GM18858 (cell line): ENCODE data around the gene ITGB1BP1.
"Not testable (repeated sequence)": the region's sequence is repeated elsewhere in the genome, so short reads cannot be mapped to it uniquely, and the experiment has no call there.

Experiments
- ATAC-seq: cut with Tn5 transposase; IDR thresholded peaks from one replicate; pipeline ENCODE4 v1.9.1; 2021; ENCODE audit not compliant: unreplicated experiment

ITGB1BP1 gene

DNA sequence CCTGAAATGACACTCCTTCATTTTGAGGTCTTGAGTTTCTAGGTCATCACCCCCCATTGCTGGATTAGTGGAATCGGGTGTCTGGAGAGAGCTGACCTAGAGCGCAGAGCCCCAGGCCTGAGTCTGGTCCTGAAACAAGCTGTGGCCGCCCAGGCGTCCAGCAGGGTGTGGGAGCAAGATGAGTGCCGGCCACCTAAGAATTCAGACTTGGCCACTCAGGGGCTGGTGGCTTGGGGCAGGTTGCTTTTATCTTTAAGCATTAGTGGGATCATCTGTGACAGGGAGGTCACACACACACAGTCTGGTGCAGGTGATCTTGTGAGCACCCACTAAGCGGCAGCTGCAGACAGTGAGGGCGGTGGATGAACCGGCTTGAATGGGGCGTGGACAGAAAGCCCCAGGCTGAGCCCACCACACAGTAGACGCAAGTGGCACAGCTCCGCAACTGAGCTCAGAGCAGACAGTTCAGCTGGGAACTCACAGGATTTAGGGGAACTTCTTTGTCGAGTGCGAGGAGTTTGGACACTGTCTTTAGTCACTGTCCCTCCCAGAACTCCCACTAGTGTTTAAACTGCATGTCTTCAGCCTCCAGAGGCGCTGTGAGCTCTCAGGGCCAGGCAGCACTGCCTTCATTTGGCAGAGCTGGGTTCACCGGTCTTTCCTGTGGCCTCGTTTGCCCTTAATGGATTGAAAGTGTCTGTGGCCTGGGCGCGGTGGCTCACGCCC is 21.5 kb downstream of the ITGB1BP1 start:
- ATAC-seq = no peak

GRCh38 chr2:9401059-9401547 is 22.2 kb downstream of the ITGB1BP1 start:
- ATAC-seq = no peak

GRCh38 chr2:9400268-9401058 is 22.9 kb downstream of the ITGB1BP1 start:
- ATAC-seq = no peak

- ATAC-seq = no peak
Measured at GRCh38 chr2:9398881-9399780, 24.2 kb downstream of the ITGB1BP1 start.

DNA sequence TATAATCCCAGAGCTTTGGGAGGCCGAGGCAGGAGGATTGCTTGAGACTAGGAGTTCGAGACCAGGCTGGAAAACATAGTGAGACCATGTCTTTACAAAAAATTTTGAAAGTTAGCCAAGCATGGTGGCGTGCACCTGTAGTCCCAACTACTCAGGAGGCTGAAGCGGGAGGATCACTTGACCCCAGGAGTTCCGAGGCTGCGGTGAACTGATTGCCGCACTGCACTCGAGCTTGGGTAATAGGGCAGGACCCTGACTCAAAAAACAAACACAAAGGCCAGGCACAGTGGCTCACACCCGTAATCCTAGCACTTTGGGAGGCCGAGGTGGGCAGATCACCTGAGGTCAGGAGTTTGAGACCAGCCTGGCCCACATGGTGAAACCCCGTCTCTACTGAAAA is 25.1 kb downstream of the ITGB1BP1 start:
- not testable (repeated sequence) for ATAC-seq

DNA sequence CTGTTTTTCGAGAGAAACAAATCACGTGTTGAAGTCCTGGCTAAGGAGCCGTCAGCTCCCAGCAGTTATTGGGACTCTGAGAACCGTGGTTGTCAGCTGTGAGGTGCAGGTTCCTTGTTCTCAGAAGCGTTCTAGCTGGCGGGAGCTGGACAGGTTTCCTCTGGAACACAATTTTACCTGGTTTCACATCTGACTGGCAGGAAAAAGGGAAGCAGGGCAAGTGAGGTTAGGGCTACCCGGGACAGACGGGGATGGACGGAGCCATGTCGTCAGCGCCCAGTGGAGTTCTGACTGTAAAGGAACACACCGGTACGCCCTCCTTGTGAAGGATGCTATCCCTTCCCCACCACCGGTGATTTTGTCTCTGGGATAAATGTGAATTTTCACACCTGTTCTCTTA is 26.1 kb downstream of the ITGB1BP1 start:
- ATAC-seq = no peak

DNA sequence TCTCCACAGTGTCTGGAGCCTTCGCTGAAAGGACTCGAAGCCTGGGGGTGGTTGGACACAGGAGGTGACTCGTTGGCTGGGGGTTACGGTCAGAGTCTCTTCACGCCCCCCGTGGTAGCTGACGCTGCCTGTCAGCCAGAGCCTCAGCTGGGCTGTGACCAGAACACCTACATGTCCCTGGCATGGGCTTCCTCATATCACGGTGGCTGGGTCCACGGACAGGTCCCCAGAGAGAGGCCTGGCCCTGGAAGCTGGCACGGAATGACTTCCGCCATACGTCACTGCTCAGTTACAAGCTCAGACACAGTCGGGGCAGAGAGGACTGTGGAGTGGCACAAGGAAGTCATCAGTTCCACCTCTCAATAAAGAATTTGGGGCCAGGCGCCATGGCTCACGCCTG is 28.5 kb downstream of the ITGB1BP1 start:
- ATAC-seq = no peak

DNA sequence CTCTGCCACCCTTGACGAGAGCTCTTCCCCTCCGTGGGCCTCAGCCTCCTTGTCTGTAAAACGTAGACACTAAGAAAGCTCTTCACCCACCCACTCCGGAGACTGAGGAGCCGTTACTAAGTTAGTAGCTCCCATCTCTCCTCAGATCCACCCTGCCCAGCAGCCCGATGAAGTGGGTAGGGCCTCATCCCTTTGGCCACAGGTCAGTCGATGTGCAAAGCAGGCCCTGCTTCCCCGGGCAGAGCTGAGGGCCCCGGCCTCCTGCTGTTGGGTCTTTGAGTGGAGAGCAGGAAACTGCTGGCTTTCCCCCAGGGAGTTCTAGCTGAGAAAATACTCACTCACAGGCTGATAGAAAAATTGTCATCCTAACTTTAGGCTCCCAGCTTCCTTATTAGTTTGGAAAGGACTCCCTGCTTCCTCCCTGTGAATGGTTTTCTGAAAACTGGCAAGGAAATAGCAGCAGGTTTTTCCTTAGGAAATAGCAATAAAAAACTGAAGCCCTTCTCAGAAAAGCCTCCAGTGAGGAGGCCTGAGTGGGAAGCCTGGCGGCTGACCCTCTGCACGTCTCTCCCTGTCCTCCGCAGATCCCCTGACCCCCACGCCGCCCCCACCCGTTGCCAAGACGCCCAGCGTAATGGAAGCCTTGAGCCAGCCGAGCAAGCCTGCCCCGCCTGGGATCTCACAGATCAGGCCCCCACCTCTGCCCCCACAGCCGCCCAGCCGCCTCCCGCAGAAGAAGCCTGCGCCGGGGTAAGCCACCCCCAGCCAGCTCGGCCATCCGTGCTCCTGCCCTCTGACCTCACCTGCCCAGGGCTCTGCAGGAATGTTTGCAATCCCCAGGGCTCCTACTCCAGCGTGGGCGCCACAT is 30.2 kb downstream of the ITGB1BP1 start:
- no peak for ATAC-seq

- no peak for ATAC-seq
Measured at GRCh38 chr2:9391961-9392720, 31.2 kb downstream of the ITGB1BP1 start.

GRCh38 chr2:9390991-9391390 is 32.3 kb downstream of the ITGB1BP1 start:
- ATAC-seq = no peak

DNA sequence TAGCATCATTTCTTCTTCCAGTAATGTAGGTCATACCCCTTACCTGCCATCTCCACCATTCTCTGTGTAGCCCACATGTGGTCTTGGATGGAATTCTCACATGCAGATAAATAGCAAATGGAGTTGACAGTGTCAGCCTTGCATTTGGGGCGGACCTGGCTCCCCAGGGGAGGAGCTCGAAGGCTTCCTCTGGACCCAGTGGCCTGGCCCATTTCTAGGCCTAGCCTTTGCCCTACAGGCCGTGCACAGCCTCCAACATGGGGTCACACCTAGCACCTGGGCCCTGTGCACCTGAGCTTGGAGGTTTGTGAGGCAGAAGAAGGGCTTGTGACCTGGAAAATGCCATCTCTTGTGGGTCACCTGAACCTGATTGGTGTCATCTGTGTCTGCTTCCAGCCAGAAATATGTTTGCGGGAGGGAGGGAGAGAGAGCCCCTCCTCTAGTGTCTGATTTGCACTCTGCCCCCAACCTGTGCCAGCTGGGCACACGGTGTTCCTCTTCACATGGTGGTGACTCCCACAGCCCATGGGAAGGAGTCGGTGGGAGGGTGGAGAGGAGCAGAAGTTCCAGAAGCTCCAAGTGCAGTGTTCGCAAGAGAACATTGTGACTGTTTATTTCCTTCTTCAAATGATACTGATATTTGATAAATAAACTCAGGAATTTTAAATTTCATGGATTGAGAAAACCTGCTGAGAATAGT is 33.0 kb downstream of the ITGB1BP1 start:
- no peak for ATAC-seq

GRCh38 chr2:9388950-9389911 is 34.1 kb downstream of the ITGB1BP1 start:
- no peak for ATAC-seq

GRCh38 chr2:9388199-9388681 is 35.1 kb downstream of the ITGB1BP1 start:
- ATAC-seq = no peak

- ATAC-seq = no peak
Measured at GRCh38 chr2:9385841-9386240, 37.5 kb downstream of the ITGB1BP1 start.

DNA sequence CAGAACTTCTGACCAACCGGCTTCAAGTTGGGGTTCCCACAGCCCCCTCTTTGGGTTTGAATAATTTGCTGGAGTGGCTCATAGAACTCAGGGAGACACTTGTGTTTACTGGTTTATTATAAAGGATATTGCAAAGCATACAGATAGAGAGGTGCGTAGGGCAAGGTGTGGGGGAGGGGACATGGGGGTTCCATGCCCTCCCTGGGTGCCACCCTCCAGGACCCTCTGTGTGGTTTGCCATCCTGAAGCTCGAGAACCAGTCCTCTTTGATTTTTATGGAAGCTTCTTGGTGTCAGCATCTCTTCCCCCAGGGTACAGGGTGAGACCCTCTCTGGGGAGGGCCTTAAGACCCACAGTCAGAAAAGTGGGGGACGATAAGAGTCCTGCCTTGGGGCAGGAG is 38.8 kb downstream of the ITGB1BP1 start:
- ATAC-seq = no peak

GRCh38 chr2:9382604-9383235 is 40.6 kb downstream of the ITGB1BP1 start:
- no peak for ATAC-seq
